A673 (cell line): Measurements from ENCODE around the gene EPHB2.

Experiments
- CTCF ChIP-seq: fragments of 300-800, 200-600 bp; sonication (generic); conservative IDR thresholded peaks from 2 replicates; pipeline ENCODE4 v1.5.1; 2017; ENCODE audit warnings: low read depth, mild to moderate bottlenecking, antibody characterized with exemption, low read length, moderate library complexity, mixed read lengths
- EZH2 ChIP-seq: fragments of 200-600 bp; sonication (generic); IDR thresholded peaks from 2 replicates; pipeline ENCODE4 v1.6.1; 2017; ENCODE audit warnings: borderline replicate concordance, low read depth, mild to moderate bottlenecking, mixed read lengths, antibody characterized with exemption, low read length; ENCODE audit not compliant: poor library complexity, severe bottlenecking

DNA sequence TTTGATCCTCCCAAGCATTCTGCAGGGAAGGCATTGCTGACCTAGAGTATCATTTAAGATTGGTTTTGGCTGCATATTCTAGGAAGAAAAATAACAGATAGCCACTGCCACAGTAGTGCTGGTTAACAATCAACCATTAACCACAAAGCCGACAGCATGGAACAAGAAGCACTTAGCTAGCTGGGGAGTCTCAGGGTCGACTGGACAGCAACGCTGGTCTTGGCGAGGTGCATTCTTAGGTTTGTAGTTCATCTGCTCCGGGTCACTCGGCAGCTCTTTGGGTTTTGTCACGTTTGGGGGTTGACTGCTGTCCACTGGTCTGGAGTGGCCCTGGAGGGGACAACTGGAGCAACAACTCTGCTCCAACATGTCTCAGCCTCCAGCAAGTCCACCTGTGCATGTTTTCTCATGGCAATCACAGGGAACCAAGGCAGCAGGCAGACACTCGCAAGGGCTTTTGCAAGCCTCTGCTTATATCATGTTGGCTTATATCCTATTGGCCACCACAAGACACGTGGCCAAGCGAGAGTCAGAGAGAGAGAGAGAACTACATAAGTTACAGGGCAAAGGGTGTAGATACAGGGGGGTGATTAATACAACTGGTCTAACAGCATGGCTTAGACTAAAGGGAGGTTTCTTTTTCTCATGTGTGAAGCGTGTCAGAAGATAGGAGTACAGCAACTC is 162.5 kb downstream of the EPHB2 start:
- TF ChIP-seq CTCF (no peak), EZH2 (no peak)
